HepG2 (cell line): ENCODE measurements around the gene SLC25A28. TPM values are rescaled to one million over a fixed set of nuclear protein-coding genes. Genes with fewer than 3 reads are reported as not detected.

Source experiments
- AGO1 ChIP-seq: fragments of 200-400 bp; formaldehyde crosslinking; IDR thresholded peaks from 2 replicates; pipeline ENCODE4 v1.6.1; 2017; ENCODE audit warnings: mild to moderate bottlenecking, low read depth, low read length, moderate library complexity; ENCODE audit not compliant: poor library complexity, severe bottlenecking
- BATF2 ChIP-seq: sonication (generic); formaldehyde crosslinking; IDR thresholded peaks from 2 replicates; pipeline ENCODE4 v1.8.0; 2022; ENCODE audit warnings: mild to moderate bottlenecking, missing genetic modification reagents, moderate library complexity
- CBX1 ChIP-seq: IDR thresholded peaks from one replicate; pipeline ENCODE4 v1.6.1; 2016; ENCODE audit warnings: antibody characterized with exemption, low read depth
- EEA1 ChIP-seq: sonication (generic); formaldehyde crosslinking; IDR thresholded peaks from 2 replicates; pipeline ENCODE4 v1.5.1; 2020; ENCODE audit warnings: mild to moderate bottlenecking, missing genetic modification reagents, borderline replicate concordance
- GRHL1 ChIP-seq: sonication (generic); formaldehyde crosslinking; conservative IDR thresholded peaks from 2 replicates; pipeline ENCODE4 v1.8.0; 2022; ENCODE audit warnings: missing genetic modification reagents
- HDAC1 ChIP-seq: sonication (generic); formaldehyde crosslinking; IDR thresholded peaks from 2 replicates; pipeline ENCODE4 v1.5.1; 2020; ENCODE audit warnings: mild to moderate bottlenecking, missing genetic modification reagents
- IRF2 ChIP-seq: IDR thresholded peaks from 2 replicates; pipeline ENCODE4 v1.6.1; 2018; ENCODE audit warnings: missing genetic modification reagents, missing compliant biosample characterization
- NFAT5 ChIP-seq: sonication (generic); formaldehyde crosslinking; IDR thresholded peaks from 2 replicates; pipeline ENCODE4 v1.4.0; 2020; ENCODE audit warnings: missing genetic modification reagents
- NFYC ChIP-seq: IDR thresholded peaks from 2 replicates; pipeline ENCODE4 v1.6.1; 2016; ENCODE audit warnings: missing genetic modification reagents, missing compliant biosample characterization
- PAWR ChIP-seq: sonication (generic); formaldehyde crosslinking; IDR thresholded peaks from 2 replicates; pipeline ENCODE4 v1.4.0; 2020; ENCODE audit warnings: missing genetic modification reagents, mild to moderate bottlenecking, borderline replicate concordance
- PHF20 ChIP-seq: sonication (generic); formaldehyde crosslinking; IDR thresholded peaks from 2 replicates; pipeline ENCODE4 v1.5.0; 2020; ENCODE audit warnings: mild to moderate bottlenecking, missing genetic modification reagents
- SNRNP70 ChIP-seq: fragments of 200-400 bp; formaldehyde crosslinking; IDR thresholded peaks from 2 replicates; pipeline ENCODE4 v1.6.1; 2017; ENCODE audit warnings: mild to moderate bottlenecking, low read depth, low read length, moderate library complexity
- ZFP36 ChIP-seq: fragments of 150-350 bp; IDR thresholded peaks from 2 replicates; pipeline ENCODE4 v1.6.1; 2018; ENCODE audit warnings: borderline replicate concordance, low read length, low read depth; ENCODE audit not compliant: partially characterized antibody
- ZFY ChIP-seq: sonication (generic); formaldehyde crosslinking; IDR thresholded peaks from 2 replicates; pipeline ENCODE4 v1.4.0; 2020; ENCODE audit warnings: missing genetic modification reagents
- ZNF34 ChIP-seq: sonication (generic); formaldehyde crosslinking; IDR thresholded peaks from 2 replicates; pipeline ENCODE4 v1.4.0; 2020; ENCODE audit warnings: mild to moderate bottlenecking, missing genetic modification reagents, borderline replicate concordance
- ZNF468 ChIP-seq: sonication (generic); formaldehyde crosslinking; IDR thresholded peaks from 2 replicates; pipeline ENCODE4 v1.8.0; 2022; ENCODE audit warnings: mild to moderate bottlenecking, moderate library complexity, missing genetic modification reagents
- ZNF484 ChIP-seq: sonication (generic); formaldehyde crosslinking; IDR thresholded peaks from 2 replicates; pipeline ENCODE4 v1.5.1; 2020; ENCODE audit warnings: mild to moderate bottlenecking, low read depth, missing genetic modification reagents, borderline replicate concordance
- ZNF501 ChIP-seq: sonication (generic); formaldehyde crosslinking; IDR thresholded peaks from 2 replicates; pipeline ENCODE4 v1.5.1; 2020; ENCODE audit warnings: mild to moderate bottlenecking, moderate library complexity, missing genetic modification reagents
- ZNF607 ChIP-seq: sonication (generic); formaldehyde crosslinking; IDR thresholded peaks from 2 replicates; pipeline ENCODE4 v1.5.1; 2020; ENCODE audit warnings: missing genetic modification reagents, mild to moderate bottlenecking, borderline replicate concordance
- ZNF703 ChIP-seq: sonication (generic); formaldehyde crosslinking; IDR thresholded peaks from 2 replicates; pipeline ENCODE4 v1.5.1; 2020; ENCODE audit warnings: missing genetic modification reagents, mild to moderate bottlenecking, moderate library complexity, borderline replicate concordance
- ZNF784 ChIP-seq: sonication (generic); formaldehyde crosslinking; IDR thresholded peaks from 2 replicates; pipeline ENCODE4 v1.5.1; 2020; ENCODE audit warnings: missing genetic modification reagents, mild to moderate bottlenecking, borderline replicate concordance
- polyA plus RNA-seq, 8 experiments: library from polyadenylated mRNA; depleted of rRNA in 3 of 8; stranded (reverse) in 7 of 8; unstranded in 1 of 8; fragments of >200 nt; fragmentation: Illumina TruSeq in 4 of 8; extraction: Trizol in 4 of 8; gene quantifications; 2 replicates each; pipeline versions ENCODE4 v1.2.1 to v1.2.3, GENCODE V29; 2011 to 2016; ENCODE audit warnings: low read depth in 4 of 8, missing spikeins in 1 of 8, mixed read lengths in 1 of 8; ENCODE audit not compliant: insufficient read depth in 1 of 8
- total RNA-seq, 5 experiments: library from RNA; depleted of rRNA; stranded (reverse); fragments of >200 nt; fragmentation: Illumina TruSeq; extraction: Trizol; gene quantifications; 2 replicates each; pipeline ENCODE4 v1.2.3, GENCODE V29; 2016; ENCODE audit warnings: low read depth in 1 of 5

Gene SLC25A28
- total and polyA plus RNA-seq, 2 of the 13 experiments (the other 11 are each of a cell fraction or from before 2014, with no cell fraction given): 15.2 to 41.0 TPM

- no peak for TF ChIP-seq ZFP36
- no peak for TF ChIP-seq CBX1
- 0 out of 2 replicates have a peak, but pooled peaks have one; percentile 18 for TF ChIP-seq ZNF784
- no peak for TF ChIP-seq HDAC1 (CRISPR knock-in tag)
- TF ChIP-seq ZNF468: no peak
- no peak for TF ChIP-seq BATF2 (CRISPR knock-in tag)
- TF ChIP-seq ZNF484 (CRISPR knock-in tag): no peak
- TF ChIP-seq NFAT5 (CRISPR knock-in tag): 0 out of 2 replicates have a peak, but pooled peaks have one; percentile 11
- no peak for TF ChIP-seq ZFY
- TF ChIP-seq ZNF703 (CRISPR knock-in tag): no peak
- TF ChIP-seq ZNF501: peak; percentile 9
- TF ChIP-seq GRHL1 (CRISPR knock-in tag): no peak
- no peak for TF ChIP-seq SNRNP70
- TF ChIP-seq AGO1: no peak
- no peak for TF ChIP-seq ZNF607 (CRISPR knock-in tag)
- no peak for TF ChIP-seq EEA1 (CRISPR knock-in tag)
- no peak for TF ChIP-seq IRF2 (CRISPR knock-in tag)
- no peak for TF ChIP-seq PAWR (CRISPR knock-in tag)
- TF ChIP-seq ZNF34 (CRISPR knock-in tag): no peak
- no peak for TF ChIP-seq PHF20 (CRISPR knock-in tag)
- no peak for TF ChIP-seq NFYC
These were observed 1.4 kb upstream of the SLC25A28 start (continued) for GRCh38 chr10:99621454-99622251.
